Measurements from ENCODE around the gene ARRB1.

Gene ARRB1

DNA sequence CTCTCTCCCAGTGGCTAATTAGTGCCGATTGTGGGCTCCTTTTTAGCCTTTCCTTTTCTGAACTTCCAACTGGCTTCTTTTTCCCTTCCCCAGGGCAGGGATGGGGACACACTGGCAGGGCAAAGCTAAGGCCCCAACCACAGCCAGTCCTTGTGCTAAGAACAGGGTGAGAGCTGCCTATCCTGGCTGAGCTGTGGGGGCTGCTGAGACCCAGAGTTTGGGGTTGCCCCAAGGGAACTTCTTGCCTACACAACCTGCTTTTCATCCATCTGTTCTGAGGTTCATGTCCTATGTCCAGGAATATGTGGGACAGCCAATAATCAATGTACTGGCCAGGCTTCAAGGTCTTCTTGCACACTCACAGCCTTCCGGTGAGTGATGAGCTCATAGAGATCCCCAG, 120.8 kb downstream of the ARRB1 start:
- whole genome bisulfite sequencing: 89% methylated on average over 2 of the region's 2 CpGs
- H3K36me3 ChIP-seq (ENCODE audit: insufficient read depth, low read length): no peaks in the 10 kb centered on the region
- no peak overlapping the region for H3K27ac ChIP-seq (ENCODE audit: low read depth, low read length)
- H3K4me3 ChIP-seq (ENCODE audit: low read length): no peak overlapping the region
- H3K9me3 ChIP-seq (ENCODE audit: insufficient read depth, low read depth, low read length): no peaks in the 10 kb centered on the region
- H3K9ac ChIP-seq (ENCODE audit: low read depth, low read length): no peak overlapping the region
- H3K27me3 ChIP-seq (ENCODE audit: insufficient read depth, low read length): no peaks in the 10 kb centered on the region
- 0 out of 2 replicates have a peak, but pooled peaks cover 2% of the 10 kb centered on the region for H3K4me1 ChIP-seq (ENCODE audit: insufficient read depth, low read length)

DNA sequence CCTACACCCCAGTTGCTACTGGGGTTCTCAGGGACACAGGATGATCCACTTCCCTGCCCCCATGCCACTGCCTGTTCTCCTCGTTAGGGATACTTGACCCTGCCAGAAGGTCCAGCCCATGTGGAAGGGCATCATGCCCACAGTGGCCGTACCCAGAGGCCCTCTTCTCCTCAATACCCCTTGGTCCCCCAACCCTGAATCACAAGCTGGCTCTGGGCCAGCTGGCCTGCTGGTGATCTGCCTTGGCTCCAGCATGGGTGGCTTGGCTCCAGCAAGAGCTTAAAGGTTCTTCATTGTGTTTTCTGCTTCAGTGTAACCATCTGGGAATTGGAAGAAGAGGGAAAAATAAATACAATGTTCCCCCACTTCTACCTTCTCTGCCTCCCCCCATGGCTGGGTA, 122.0 kb downstream of the ARRB1 start:
- Histone ChIP-seq H3K36me3 (ENCODE audit: insufficient read depth, low read length) (no peaks in the 10 kb centered on the region), H3K4me1 (ENCODE audit: insufficient read depth, low read length) (0 out of 2 replicates have a peak, but pooled peaks cover 2% of the 10 kb centered on the region), H3K27ac (ENCODE audit: low read depth, low read length) (no peak overlapping the region), H3K9ac (ENCODE audit: low read depth, low read length) (no peak overlapping the region), H3K4me3 (ENCODE audit: low read length) (no peak overlapping the region), H3K9me3 (ENCODE audit: insufficient read depth, low read depth, low read length) (no peaks in the 10 kb centered on the region), H3K27me3 (ENCODE audit: insufficient read depth, low read length) (no peaks in the 10 kb centered on the region)
- WGBS: 87% methylated on average over 2 of the region's 2 CpGs

DNA sequence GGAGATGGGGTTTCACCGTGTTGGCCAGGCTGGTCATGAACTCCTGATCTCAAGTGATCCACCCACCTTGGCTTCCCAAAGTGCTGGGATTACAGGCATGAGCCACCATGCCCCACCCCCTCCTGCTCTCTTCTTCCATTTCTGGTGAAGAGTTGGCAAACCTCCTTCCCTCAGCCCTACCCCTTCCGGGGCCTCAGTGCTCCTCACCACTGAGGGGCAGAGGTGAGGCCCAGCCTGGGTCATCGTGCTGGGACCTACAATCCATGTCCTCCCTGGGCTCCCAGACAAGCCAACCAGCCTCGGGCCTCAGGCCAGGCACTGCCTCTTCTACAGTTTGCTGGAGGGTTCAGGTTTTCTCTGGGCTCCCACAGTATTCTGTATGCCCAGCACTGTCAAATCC, 125.7 kb downstream of the ARRB1 start:
- Histone ChIP-seq H3K4me3 (ENCODE audit: low read length) (no peak overlapping the region), H3K27ac (ENCODE audit: low read depth, low read length) (no peak overlapping the region), H3K4me1 (ENCODE audit: insufficient read depth, low read length) (0 out of 2 replicates have a peak, but pooled peaks cover 4% of the 10 kb centered on the region), H3K36me3 (ENCODE audit: insufficient read depth, low read length) (no peaks in the 10 kb centered on the region), H3K9me3 (ENCODE audit: insufficient read depth, low read depth, low read length) (no peaks in the 10 kb centered on the region), H3K9ac (ENCODE audit: low read depth, low read length) (no peak overlapping the region), H3K27me3 (ENCODE audit: insufficient read depth, low read length) (no peaks in the 10 kb centered on the region)
- 84% methylated on average over 4 of the region's 4 CpGs for WGBS

DNA sequence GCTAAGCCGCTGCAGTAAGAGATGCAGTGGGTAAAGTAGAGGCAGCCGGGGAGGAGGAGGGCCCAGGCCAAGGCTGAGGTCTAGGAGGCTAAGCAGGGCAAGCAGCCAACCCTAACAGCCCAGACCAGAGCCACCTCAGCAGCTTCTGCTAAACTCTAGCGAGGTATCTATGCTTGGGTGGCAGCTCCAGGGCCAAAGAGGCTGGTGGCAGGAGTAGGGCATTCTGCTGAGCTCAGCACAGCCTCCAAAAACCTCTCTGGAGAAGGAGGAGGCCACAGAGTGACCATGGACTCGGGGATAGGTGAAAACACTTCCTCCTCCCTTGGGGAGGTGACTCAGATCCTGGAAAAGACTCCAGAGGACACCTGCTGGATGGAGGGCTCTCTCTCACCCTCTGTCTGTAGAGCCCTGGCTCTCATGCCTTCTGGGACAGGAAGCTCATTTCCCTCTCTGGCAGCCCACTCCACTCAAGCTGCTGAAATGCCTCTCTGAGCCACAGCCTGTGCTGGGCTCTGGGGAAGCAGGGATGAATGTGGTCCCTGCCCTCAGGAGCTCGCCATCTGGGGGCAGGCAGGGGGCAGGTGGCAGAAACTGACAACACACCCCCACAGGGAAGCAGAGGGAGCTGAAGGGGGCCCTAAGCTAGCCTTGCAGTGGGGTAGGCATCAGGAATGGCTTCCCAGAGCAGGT, 127.4 kb downstream of the ARRB1 start:
- 63% methylated on average over 5 of the region's 5 CpGs for WGBS
- H3K4me1 ChIP-seq (ENCODE audit: insufficient read depth, low read length): 0 out of 2 replicates have a peak, but pooled peaks cover 4% of the 10 kb centered on the region
- H3K9me3 ChIP-seq (ENCODE audit: insufficient read depth, low read depth, low read length): no peaks in the 10 kb centered on the region
- no peaks in the 10 kb centered on the region for H3K36me3 ChIP-seq (ENCODE audit: insufficient read depth, low read length)
- H3K4me3 ChIP-seq (ENCODE audit: low read length): no peak overlapping the region
- no peaks in the 10 kb centered on the region for H3K27me3 ChIP-seq (ENCODE audit: insufficient read depth, low read length)
- no peak overlapping the region for H3K9ac ChIP-seq (ENCODE audit: low read depth, low read length)
- no peak overlapping the region for H3K27ac ChIP-seq (ENCODE audit: low read depth, low read length)

DNA sequence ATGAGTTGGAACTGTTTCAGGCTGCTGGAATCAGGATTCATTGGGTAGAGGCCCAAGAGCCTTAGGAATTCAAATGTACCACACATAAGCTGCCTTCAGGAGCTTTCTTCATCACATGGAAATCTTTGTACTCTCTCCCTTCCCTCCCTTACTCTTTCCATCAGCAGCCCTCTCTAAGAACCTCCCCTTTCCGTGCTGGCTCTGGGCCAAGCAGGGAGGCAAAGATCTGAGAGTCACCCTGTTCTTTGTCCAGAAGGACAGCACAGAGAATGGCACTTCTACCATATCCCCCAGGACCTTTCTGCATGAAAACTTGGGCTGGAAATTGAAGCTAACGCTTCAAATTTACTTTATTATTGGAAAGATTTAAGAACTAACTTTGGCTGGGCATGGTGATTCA, 131.6 kb downstream of the ARRB1 start:
- whole genome bisulfite sequencing: 61% methylated on average over 2 of the region's 2 CpGs
- no peak overlapping the region for H3K4me3 ChIP-seq (ENCODE audit: low read length)
- H3K27me3 ChIP-seq (ENCODE audit: insufficient read depth, low read length): peaks cover 14% of the 10 kb centered on the region; the same call in 1 of the 2 replicates
- no peak overlapping the region for H3K27ac ChIP-seq (ENCODE audit: low read depth, low read length)
- 0 out of 2 replicates have a peak, but pooled peaks cover 4% of the 10 kb centered on the region for H3K4me1 ChIP-seq (ENCODE audit: insufficient read depth, low read length)
- H3K36me3 ChIP-seq (ENCODE audit: insufficient read depth, low read length): no peaks in the 10 kb centered on the region
- no peaks in the 10 kb centered on the region for H3K9me3 ChIP-seq (ENCODE audit: insufficient read depth, low read depth, low read length)
- no peak overlapping the region for H3K9ac ChIP-seq (ENCODE audit: low read depth, low read length)

DNA sequence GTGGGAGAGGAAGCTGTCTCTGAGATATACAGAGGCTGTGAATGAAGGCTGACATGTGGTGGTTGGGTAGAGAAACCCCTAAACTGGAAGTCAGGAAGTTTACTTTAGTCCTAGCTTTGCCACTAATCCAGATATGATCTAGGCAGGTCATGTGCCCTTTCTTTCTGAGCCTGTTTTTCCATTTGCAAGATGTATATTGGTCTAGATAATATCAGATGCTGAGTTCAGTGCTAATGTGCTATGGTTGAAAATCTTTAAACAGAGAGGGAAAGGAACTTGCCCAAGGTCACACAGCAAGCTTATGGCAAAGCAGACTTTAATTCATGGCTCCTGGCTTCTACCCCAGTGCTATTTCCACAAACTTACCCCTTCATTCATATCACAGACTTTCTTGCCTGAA, 136.6 kb downstream of the ARRB1 start:
- Histone ChIP-seq H3K9ac (ENCODE audit: low read depth, low read length) (no peak overlapping the region), H3K4me1 (ENCODE audit: insufficient read depth, low read length) (no peaks in the 10 kb centered on the region), H3K27ac (ENCODE audit: low read depth, low read length) (no peak overlapping the region), H3K36me3 (ENCODE audit: insufficient read depth, low read length) (no peaks in the 10 kb centered on the region), H3K4me3 (ENCODE audit: low read length) (no peak overlapping the region), H3K9me3 (ENCODE audit: insufficient read depth, low read depth, low read length) (no peaks in the 10 kb centered on the region), H3K27me3 (ENCODE audit: insufficient read depth, low read length) (peaks cover 18% of the 10 kb centered on the region; the same call in 1 of the 2 replicates)

DNA sequence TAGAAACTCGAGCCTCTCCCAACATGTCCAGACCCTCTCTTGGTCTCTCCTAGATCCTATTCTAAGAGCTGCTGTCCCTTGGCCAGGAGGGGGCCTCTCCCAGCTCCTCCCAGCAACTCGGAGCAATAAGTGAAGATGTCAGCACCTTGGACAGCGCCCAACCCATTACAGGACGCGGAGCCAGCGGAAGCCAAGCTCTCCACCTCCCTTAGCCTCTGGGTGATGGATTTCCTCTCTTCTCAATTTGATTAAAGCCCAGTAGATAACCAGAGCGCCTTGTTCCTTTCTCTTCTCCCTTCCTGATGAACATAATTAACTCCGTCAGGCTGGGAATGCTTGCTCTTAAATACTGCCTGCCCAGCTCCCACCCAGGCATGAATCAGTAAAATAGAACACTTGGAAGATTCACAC, 137.0 kb downstream of the ARRB1 start:
- H3K9me3 ChIP-seq (ENCODE audit: insufficient read depth, low read depth, low read length): no peaks in the 10 kb centered on the region
- no peak overlapping the region for H3K27ac ChIP-seq (ENCODE audit: low read depth, low read length)
- 3% methylated on average over 8 of the region's 8 CpGs for WGBS
- H3K27me3 ChIP-seq (ENCODE audit: insufficient read depth, low read length): peaks cover 18% of the 10 kb centered on the region; the same call in 1 of the 2 replicates
- H3K36me3 ChIP-seq (ENCODE audit: insufficient read depth, low read length): no peaks in the 10 kb centered on the region
- H3K4me3 ChIP-seq (ENCODE audit: low read length): no peak overlapping the region
- H3K4me1 ChIP-seq (ENCODE audit: insufficient read depth, low read length): no peaks in the 10 kb centered on the region
- H3K9ac ChIP-seq (ENCODE audit: low read depth, low read length): no peak overlapping the region

All from HUES64 (cell line).